SJSA1 (cell line): Measurements from ENCODE around the gene GATA3. TPM values are rescaled to one million over a fixed set of nuclear protein-coding genes. Genes with fewer than 3 reads are reported as not detected.

ENCODE experiments used
- DNase-seq, 2 experiments: peaks; one replicate each; pipeline ENCODE4 v3.0.0-alpha.2; 2015 to 2020; ENCODE audit warnings: low spot score in 2 of 2, low read depth in 1 of 2
- H3K27ac ChIP-seq: fragments of 250-450 bp; sonication (Bioruptor Pico); 2 replicates; pipeline ENCODE4 v1.5.1; 2020; ENCODE audit warnings: mild to moderate bottlenecking, moderate library complexity
- H3K27me3 ChIP-seq: fragments of 250-450 bp; sonication (Bioruptor Pico); replicated peaks from 2 replicates; pipeline ENCODE4 v1.5.1; 2020; ENCODE audit warnings: mild to moderate bottlenecking, moderate library complexity
- H3K36me3 ChIP-seq: fragments of 250-450 bp; sonication (Bioruptor Pico); 2 replicates; pipeline ENCODE4 v1.5.1; 2020; ENCODE audit warnings: mild to moderate bottlenecking
- H3K4me1 ChIP-seq: fragments of 250-450 bp; sonication (Bioruptor Pico); replicated peaks from 2 replicates; pipeline ENCODE4 v1.6.1; 2021; ENCODE audit warnings: mild to moderate bottlenecking
- H3K4me3 ChIP-seq: fragments of 250-450 bp; sonication (Bioruptor Pico); 2 replicates; pipeline ENCODE4 v1.5.1; 2020; ENCODE audit warnings: mild to moderate bottlenecking
- H3K9me3 ChIP-seq: fragments of 250-450 bp; sonication (Bioruptor Pico); replicated peaks from 2 replicates; pipeline ENCODE4 v1.5.1; 2020; ENCODE audit warnings: mild to moderate bottlenecking
- total RNA-seq: library from RNA; depleted of rRNA; stranded (reverse); fragments of >200 nt; shearing (Covaris generic); gene quantifications from 2 replicates; pipeline ENCODE4 v1.2.3, GENCODE V29; 2014

Gene GATA3
- total RNA-seq, 1 experiment from 2014 or later, result not detected

DNA sequence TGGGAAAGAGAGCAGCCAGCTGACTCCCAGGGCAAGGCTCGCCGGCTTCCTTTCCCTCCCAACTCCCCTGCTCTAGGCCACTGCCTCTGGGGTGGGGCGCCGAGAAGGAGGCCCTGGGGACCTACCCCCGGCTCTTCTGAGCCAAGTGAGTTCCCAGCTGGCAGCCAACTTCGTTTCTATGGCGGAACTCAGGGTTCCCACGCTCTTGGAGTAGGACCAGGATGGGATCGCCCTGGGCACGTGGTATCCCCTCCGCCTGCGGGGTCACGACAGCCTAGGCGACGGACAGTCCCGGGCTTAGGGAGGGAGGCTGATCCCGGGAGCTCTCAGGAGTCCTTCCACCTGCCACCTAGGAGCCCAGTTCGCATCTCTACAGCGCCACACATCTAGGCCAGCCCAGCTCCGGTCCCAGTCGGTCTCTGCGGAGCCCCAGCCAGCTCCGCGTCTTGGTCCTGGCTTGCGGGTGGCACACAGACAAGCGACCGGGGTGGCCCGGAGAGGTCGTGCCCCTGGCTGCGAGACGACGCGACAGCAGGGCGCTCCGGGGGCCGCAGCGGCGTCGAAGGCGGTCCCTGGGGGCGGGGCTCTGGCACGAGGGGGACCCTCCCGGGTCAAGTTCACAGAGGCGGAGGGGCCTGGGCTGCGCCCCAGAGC is 20.5 kb upstream of the GATA3 start:
- Histone ChIP-seq H3K27me3 (peaks cover 47% of the 10 kb centered on the region), H3K4me3 (no peak overlapping the region), H3K4me1 (no peaks in the 10 kb centered on the region), H3K27ac (no peak overlapping the region), H3K9me3 (peaks cover 6% of the 10 kb centered on the region; the same call in 1 of the 2 replicates), H3K36me3 (no peaks in the 10 kb centered on the region)
- DNase-seq, result no peak

DNA sequence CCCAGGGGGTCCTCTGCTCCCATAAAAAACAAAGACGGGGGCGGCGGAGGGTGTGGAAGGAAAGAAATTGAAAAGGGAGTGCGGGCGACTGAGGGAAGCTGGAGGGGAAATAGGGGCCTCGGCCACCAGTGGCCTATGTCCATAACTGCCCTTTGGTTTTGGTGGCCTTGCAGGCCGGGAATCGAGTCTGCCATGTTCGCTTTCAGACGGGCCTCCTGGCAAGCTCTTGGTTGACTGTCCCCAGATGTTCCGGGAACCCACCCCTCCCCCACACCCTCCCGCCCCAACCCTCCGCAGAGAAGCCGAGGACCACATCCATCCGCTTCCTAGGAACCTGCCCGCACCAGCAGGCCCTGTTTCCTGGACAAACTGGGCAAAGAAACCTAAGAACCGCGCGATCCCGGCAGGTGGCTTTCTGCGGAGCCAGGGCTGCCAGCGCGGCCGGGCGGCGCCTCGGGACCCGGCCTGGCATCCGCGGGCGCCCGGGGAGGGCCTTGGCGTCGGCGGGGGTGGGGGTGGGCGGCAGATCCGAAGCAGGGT is 20.0 kb upstream of the GATA3 start:
- no peak for DNase-seq
- no peak overlapping the region for H3K27ac ChIP-seq
- H3K4me1 ChIP-seq, result no peaks in the 10 kb centered on the region

DNA sequence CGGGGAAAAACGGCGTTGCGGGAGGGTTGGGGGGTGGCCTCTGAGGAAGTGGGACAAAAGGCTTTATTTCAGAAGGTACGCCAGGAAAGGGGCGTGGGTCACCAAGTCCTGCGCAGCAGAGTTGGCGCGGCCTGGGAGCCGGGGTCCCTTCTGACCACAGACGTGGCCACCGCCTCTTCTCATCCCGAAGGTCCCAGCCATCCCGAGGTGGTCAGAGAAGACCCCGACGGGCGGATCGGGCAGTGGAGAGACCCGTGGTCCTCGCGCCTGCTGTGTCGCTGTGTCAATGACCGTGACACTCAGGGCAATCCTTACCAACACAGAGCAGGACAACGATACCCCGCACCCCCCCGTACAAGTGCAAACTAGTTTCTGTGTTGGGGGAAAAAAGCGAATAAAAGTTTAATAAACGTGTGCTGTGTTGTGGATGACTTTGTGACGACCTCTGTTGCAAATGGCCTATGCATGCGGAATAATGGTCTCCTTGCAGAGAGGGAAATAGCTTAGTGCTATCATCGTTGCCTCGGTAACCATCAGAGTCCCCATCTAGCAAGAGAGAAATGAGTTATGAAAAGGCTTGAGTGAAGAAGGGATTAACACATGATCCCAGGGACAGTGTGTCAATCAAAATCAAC is 19.4 kb upstream of the GATA3 start:
- no peak overlapping the region for H3K27ac ChIP-seq
- H3K27me3 ChIP-seq, result peaks cover 59% of the 10 kb centered on the region
- H3K4me1 ChIP-seq, result no peaks in the 10 kb centered on the region
- DNase-seq, result no peak
- H3K9me3 ChIP-seq, result peaks cover 8% of the 10 kb centered on the region; the same call in 1 of the 2 replicates
- H3K36me3 ChIP-seq, result no peaks in the 10 kb centered on the region
- H3K4me3 ChIP-seq, result no peak overlapping the region

More for the DNA sequence above, 20.0 kb upstream of the GATA3 start:
- H3K4me3 ChIP-seq, result no peak overlapping the region
- peaks cover 53% of the 10 kb centered on the region for H3K27me3 ChIP-seq
- no peaks in the 10 kb centered on the region for H3K36me3 ChIP-seq
- peaks cover 8% of the 10 kb centered on the region; the same call in 1 of the 2 replicates for H3K9me3 ChIP-seq

DNA sequence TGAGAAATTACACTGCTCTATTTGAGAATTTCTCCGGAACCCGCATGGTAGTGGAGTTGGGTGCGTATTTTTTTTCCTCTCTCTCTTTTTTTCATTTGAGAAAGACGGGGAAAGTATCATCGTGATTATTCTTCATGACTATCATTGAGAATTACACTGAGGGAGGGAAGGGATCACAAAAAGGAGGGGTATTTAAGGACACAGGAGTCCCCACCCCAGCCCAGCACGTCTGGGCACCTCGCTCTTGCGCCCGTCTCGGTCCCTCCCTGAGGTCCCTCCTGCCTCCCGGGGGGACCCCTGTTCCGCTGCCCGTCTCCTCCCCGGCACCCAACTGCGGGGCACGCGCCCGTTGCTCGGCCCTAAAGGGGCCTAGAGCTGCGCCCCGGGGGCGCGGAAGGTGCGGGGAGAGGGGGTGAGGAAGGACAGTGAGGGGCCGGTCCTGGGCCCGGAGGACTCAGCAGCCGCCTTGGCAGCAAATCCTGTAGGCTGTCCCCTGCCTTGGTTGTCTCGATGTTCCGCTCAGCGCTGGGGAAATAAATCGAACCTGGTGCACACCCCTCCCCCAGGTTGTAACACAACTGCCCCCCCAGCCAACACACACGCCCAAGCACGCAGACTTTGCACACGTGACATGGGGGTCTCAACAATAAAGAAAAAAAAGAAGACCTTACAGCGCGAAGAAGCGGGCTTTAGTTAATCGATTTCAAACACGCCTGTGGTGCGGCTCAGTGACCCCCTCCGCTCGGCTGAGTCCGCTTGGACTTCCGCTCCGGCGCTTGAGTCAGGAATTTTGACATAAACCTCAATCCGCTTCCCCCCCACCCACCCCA is 18.6 kb upstream of the GATA3 start:
- Histone ChIP-seq H3K27me3 (peaks cover 66% of the 10 kb centered on the region), H3K4me3 (no peak overlapping the region), H3K4me1 (no peaks in the 10 kb centered on the region), H3K27ac (no peak overlapping the region), H3K36me3 (no peaks in the 10 kb centered on the region), H3K9me3 (peaks cover 8% of the 10 kb centered on the region; the same call in 1 of the 2 replicates)
- no peak for DNase-seq

DNA sequence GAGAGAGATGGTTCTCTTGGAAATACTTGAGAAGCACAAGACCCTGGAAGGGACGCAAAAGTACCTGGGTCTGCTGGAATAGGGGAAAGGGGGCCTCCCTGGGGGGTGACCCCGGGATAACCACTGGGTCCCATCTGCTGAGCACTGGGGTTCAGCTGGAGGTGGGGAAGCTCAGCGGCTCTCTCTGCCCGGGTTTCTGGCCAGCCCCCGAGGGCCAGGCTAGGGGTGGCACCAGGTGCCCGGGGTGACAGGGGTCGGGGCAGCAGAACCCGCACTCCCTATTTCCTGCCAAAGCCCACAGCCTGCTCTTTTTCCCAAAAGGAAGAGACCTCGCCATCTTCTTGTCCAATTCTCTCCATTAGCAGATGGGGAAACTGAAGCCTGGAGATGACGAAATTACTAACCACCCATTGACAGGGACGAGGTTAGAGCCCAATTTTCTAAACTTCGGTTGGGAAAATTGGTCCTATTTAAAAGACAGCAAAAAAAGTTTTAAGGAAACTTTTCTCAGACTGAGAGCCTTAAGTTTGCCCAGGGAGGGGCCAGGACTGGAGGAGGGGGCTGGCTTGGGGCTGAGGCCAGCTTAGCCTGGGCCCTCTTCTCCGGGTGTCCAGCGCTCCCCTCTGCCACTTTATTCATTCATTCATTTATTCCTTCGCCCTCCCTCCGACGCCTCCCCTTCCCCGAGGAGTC is 17.8 kb upstream of the GATA3 start:
- Histone ChIP-seq H3K27me3 (peaks cover 72% of the 10 kb centered on the region), H3K4me1 (no peaks in the 10 kb centered on the region), H3K27ac (no peak overlapping the region), H3K4me3 (no peak overlapping the region), H3K36me3 (no peaks in the 10 kb centered on the region), H3K9me3 (peaks cover 8% of the 10 kb centered on the region; the same call in 1 of the 2 replicates)
- no peak for DNase-seq

DNA sequence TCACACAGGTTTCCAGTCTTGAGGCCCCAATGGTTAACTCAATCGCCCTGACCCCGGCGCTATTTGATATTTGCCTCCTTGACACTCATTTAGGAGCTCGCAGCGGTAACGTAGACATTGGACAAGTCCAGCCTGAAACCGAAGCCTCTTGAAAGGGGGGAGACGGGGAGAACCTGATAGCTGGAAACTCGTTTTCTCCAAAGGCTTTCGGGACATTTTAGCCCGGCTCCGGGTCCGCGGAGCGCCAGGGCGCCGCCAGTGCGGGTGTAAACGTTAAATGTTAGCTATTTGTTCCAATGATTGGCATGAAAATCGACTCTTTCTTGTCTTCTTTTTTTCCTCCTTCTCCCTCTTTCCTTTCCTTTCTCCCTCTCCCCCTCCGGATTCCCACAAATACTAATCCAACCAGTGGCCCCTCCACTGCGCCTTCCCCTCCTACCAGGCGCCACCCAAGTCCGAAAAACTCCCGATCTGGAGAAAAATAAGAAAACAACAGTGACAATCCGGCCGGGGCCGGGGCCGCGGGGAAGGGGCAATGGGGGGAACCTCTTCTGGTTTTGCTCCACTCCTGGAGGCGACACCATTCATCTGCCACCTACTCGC is 17.2 kb upstream of the GATA3 start:
- Histone ChIP-seq H3K9me3 (peaks cover 8% of the 10 kb centered on the region; the same call in 1 of the 2 replicates), H3K36me3 (no peaks in the 10 kb centered on the region), H3K4me3 (no peak overlapping the region), H3K27me3 (peaks cover 79% of the 10 kb centered on the region), H3K27ac (no peak overlapping the region), H3K4me1 (no peaks in the 10 kb centered on the region)
- DNase-seq, result no peak

DNA sequence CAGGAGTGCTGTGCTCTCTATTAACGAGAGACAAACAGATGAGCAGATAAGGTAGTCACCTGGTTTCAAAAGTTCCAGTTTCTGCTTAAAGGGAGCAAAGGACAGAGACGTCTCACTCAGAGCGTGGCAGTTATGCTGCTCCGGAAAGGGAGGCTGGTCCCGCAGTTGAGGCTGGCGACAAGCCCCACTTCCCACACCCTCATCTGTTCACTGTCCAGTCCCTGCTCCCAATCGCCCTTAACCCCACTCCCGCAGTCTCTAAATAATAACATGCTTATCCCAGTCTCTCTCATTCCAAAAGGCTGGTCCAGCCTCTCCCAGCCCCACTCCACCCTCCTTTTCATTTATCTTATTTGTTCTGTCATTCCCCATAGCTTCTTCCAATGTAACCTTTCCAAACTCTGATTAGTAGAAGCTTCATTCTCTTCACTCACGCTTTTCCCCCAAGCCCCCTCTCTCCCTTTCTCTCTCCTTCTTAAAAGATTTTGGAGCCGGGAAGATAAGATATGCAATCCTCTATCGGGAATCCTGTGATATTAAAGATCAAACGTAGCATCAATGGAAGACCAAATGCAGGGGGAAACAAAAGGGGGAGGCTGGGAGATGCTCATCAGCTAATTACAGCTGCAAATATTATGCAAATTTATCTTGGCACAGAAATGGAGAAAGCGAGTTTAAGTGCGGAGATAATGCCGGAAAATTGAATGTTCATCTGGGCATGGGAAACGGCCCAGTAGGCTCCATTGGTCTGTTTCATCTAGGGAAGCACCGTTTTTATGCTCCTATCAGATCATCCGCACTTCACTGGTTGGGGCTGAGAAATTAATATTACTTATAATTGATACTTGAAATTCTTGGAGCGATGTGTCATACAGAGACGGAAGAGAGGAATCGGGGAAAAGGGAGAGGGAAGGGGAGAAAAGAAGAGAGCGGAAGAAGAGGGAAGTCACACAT is 16.3 kb upstream of the GATA3 start:
- Histone ChIP-seq H3K27ac (no peak overlapping the region), H3K27me3 (peaks cover 86% of the 10 kb centered on the region), H3K4me1 (no peaks in the 10 kb centered on the region), H3K9me3 (peaks cover 8% of the 10 kb centered on the region; the same call in 1 of the 2 replicates), H3K36me3 (no peaks in the 10 kb centered on the region), H3K4me3 (no peak overlapping the region)
- no peak for DNase-seq

DNA sequence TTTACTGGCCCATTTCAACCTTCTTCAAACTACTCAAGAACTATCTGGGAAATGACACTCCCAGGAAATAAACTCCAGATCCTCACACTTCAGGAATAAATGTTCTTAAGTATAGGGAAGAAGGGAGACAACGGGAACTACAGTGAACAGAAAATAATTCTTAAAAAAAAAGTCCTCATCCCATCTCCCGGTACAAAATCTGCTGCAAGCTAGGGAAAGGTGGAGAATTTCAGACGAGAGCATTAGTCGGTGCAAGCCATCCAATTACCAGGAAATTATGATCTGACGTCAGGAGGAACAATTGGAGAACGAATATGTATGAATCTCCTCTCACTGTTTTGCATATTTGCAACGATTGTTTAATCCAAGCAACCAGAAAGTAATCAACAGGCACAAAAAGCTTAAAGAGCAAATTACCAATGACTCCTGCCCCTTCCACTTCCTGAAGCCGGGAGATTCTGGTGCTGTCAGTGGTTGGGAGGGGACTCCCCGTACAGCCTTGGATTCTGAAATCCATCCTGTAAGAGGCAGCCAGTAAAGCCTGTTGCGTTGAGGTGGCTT is 15.1 kb upstream of the GATA3 start:
- no peaks in the 10 kb centered on the region for H3K4me1 ChIP-seq

DNA sequence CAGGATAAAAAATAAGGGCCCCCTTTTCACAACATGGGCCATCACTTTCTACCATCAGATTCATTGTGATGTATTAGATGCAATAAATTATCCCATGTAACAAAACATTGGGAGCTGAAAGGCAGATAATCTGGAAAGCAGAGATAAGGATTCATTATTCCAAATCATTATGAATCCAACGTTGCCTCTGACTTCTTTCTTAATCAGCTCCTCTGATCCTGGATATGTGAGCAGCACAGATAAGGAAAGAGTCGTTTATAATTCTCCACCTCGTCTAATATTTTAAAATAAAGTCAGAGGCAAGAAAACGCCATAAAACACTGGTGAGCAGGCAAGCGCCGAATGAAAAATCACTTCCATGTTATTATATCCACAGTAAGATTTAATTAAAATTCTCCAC is 13.8 kb upstream of the GATA3 start:
- Histone ChIP-seq H3K27me3 (peaks cover 94% of the 10 kb centered on the region), H3K27ac (no peak overlapping the region), H3K4me1 (no peaks in the 10 kb centered on the region), H3K36me3 (no peaks in the 10 kb centered on the region), H3K9me3 (0 out of 2 replicates have a peak, but pooled peaks cover 5% of the 10 kb centered on the region), H3K4me3 (no peak overlapping the region)
- no peak for DNase-seq

More for the DNA sequence above, 15.1 kb upstream of the GATA3 start:
- Histone ChIP-seq H3K27me3 (peaks cover 89% of the 10 kb centered on the region), H3K4me3 (no peak overlapping the region), H3K9me3 (0 out of 2 replicates have a peak, but pooled peaks cover 5% of the 10 kb centered on the region), H3K27ac (no peak overlapping the region), H3K36me3 (no peaks in the 10 kb centered on the region)
- DNase-seq, result no peak

DNA sequence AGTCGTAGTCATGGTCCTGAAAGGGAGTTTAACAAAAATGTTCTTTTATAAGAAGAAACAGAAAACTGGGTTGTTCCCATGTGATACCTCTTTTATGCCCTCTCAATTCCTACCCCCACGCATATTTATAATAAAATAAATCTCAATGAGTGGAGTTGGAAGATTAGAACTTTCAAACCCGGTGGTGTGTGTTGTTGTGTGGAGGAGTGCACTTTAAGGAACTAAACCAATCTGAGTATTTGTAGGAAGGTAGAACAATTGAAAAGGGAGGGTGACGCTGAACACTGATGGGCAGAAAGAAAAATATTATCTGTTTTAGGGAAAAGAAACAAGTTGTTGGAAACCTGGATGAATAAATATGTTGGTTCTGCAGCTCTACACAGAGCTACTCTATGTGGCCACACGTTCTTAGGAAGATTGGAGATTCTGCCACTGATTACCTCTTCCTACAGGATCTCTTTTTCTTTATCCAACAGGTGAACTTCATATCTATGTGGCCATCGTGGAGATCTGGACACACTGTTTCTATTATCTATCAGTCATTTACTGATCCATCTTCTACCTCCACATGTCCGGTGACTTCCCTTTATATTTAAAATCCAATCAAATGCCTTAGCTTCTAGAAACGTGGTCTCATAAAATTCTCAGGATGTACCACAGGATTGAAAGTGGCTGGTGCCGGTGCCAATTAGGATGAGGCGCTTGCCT is 13.1 kb upstream of the GATA3 start:
- Histone ChIP-seq H3K27ac (no peak overlapping the region), H3K27me3 (peaks cover 96% of the 10 kb centered on the region), H3K4me3 (no peak overlapping the region), H3K36me3 (no peaks in the 10 kb centered on the region), H3K4me1 (no peaks in the 10 kb centered on the region), H3K9me3 (0 out of 2 replicates have a peak, but pooled peaks cover 5% of the 10 kb centered on the region)
- no peak for DNase-seq

DNA sequence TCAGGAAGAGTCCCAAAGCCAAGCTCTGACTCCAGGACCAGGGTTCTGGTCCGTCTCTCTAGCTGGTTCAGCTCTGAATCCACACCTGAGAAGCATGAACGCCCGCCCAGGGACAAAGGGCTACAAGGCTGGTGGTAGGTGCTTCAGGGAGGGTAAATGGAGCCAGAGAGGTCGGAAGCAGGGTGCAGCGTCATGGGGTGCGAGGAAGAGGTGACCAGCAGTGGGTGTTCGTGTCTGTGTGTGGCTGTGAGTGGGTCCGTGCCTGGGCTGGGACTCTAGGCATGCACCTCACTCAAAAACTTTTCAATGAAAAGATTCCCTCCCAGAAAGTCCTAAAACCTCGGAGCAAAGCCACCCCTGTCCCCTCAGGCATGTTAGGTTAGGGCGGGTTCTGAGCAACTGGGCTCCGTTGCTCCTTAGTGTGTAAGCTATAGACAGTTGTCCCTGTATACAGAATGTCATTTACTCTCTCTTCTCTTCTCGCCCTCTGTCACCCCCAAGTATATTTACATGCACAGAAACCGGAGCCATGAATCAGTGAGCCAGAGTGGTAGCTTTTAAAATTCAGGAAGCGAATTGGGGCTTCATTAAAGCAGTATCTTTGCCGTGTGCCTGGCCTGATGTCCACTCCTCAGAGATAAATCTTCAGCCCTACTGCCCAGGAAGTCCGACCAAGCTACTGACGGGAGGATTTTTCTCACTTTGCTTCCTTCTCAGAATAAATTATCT is 12.3 kb upstream of the GATA3 start:
- DNase-seq, result no peak
- Histone ChIP-seq H3K4me3 (no peak overlapping the region), H3K9me3 (0 out of 2 replicates have a peak, but pooled peaks cover 5% of the 10 kb centered on the region), H3K27ac (no peak overlapping the region), H3K4me1 (no peaks in the 10 kb centered on the region), H3K36me3 (no peaks in the 10 kb centered on the region), H3K27me3 (peaks cover 95% of the 10 kb centered on the region)
